NCI-H2196 (cell line): Measurements from ENCODE around the gene IL15RA.
A peak's percentile ranks its signal among the peaks of the same experiment; 100 is the strongest.

ENCODE experiments used
- DNase-seq: peaks from one replicate; lab custom pipeline; 2025; ENCODE audit not compliant: unreplicated experiment; lab: John Stamatoyannopoulos, UW

Gene IL15RA

DNA sequence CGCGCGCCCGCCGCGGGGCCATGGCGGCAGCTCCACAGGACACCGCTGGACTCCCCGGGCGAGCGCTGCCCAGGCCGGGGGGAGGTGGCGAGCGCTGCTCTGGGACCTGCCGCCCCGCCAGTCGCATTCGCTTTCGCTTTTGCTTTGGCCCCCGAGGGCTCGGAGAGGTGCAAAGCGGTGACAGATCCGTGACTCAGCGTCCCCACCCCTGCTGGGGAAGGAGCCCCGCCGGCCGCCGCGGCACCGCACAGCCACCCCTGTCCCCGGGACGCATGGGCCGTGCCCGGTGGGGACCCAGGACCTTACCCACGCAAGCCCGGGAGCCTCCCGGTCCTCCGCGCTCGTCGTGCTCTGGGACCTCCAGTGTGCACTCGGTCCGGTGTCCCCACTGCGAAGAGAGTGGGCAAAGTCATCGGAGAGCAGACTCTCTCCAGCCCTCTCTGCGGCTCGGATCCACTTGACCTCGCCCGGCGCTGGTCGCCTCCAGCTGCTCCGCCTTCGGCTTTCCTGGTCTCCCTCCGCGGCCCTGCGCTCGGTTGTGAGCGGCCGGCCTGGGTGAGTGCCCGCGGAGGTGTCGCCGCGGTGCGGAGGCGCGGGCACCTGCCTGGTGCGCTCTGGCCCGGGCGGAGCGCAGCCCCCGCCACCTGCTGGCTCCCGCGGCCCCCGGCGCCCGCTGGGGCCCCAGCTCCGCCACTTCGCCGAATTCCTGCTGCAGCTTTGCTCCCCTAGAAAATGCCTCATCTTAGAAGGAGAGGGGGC lies at the start of gene IL15RA:
Gene IL15RA (minus strand): TSS at position 73 of the 759 bp plus-strand sequence. CDS start 51 bp downstream, at position 22.
- DNase-seq: peak; percentile 29

- DNase-seq: no peak
These were observed 48.4 kb upstream of the IL15RA start for GRCh38 chr10:6025683-6026255.

- no peak for DNase-seq
These were observed 47.0 kb upstream of the IL15RA start for GRCh38 chr10:6024334-6024682.

- no peak for DNase-seq
These were observed 46.5 kb upstream of the IL15RA start for GRCh38 chr10:6023661-6024333.

GRCh38 chr10:6022660-6023059 lies 45.3 kb upstream of the IL15RA start:
- no peak for DNase-seq

GRCh38 chr10:6020826-6021225 lies 43.5 kb upstream of the IL15RA start:
- DNase-seq: no peak

DNA sequence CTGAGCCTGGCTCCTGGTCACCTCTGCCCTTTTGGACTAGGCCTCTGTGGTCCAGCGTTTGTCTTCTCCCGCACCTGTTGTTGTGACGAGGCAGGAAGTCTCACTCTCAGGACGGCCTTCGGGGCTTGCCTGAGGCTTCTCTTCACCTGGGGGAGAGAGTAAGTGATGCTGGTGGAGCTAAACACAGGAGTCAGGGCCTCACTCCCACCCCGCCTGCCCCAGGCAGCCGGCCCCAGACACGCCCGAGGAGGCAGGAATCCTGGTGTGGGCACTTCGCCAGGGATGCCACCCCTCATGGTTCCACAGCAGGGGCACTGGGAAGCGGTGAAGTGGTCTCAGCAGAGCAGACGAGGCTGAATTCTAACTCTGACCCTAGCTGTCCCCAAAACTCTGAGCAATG lies 42.5 kb upstream of the IL15RA start:
- no peak for DNase-seq

DNA sequence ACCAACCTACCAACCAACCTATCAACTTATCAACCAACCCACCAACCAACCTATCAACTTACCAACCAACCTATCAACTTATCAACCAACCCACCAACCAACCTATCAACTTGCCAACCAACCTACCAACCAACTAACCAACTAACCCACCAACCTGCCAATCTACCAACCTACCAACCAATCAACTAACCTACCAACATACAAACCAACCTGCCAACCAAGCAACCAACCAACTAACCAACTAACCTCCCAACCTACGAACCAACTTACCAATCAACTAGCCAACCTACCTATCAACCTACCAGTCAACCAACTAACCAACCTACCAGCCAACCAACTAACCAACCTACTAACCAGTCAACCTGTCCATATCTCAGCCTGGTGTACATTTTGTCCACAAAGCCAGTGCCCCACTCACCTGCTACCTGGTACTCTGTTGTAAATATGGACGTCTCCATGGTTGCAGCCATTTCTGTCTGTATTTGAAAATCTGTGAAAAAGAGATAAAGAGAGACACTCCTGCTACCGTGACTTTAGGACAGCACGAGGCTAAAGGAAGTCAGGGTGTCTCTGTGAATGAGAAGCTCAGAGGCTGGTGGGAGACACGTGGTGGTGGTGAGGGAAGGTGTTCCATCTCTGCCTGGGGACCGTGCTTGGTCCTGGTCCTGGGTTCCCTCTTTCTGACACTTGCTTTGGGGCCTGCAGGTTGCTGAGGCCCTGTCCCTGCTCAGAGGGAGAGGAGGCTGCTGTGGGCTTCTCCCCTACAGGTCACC lies 41.9 kb upstream of the IL15RA start:
- DNase-seq: no peak

- DNase-seq: no peak
These were observed 41.1 kb upstream of the IL15RA start for GRCh38 chr10:6018422-6018821.

GRCh38 chr10:6017781-6018354 lies 40.5 kb upstream of the IL15RA start:
- no peak for DNase-seq

DNA sequence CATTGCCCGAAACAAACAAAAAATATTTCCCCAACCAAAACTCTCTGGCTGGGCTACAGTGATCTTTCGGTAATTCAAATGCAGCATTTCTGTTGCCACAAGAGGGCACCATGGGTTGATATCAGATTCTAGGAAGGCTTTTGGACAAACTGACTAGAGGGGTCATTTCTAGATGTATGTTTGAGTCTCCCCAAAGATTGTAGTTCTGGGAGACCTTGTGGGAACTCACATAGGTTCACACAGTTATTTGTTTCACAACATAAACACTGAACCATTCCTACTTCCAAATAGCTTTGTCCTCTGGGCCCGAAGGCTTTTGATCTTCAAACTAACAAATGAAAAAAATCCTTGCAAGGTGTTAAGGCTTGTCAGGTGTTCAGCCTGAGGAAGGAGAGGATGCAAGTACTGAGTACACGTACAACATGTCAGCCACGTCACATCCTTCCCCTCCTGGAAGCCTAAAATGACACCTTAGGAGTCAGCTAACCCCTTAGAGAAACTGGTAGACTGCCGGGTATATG lies 37.0 kb upstream of the IL15RA start:
- DNase-seq: peak; percentile 1

- no peak for DNase-seq
These were observed 36.3 kb upstream of the IL15RA start for GRCh38 chr10:6013413-6014192.

DNA sequence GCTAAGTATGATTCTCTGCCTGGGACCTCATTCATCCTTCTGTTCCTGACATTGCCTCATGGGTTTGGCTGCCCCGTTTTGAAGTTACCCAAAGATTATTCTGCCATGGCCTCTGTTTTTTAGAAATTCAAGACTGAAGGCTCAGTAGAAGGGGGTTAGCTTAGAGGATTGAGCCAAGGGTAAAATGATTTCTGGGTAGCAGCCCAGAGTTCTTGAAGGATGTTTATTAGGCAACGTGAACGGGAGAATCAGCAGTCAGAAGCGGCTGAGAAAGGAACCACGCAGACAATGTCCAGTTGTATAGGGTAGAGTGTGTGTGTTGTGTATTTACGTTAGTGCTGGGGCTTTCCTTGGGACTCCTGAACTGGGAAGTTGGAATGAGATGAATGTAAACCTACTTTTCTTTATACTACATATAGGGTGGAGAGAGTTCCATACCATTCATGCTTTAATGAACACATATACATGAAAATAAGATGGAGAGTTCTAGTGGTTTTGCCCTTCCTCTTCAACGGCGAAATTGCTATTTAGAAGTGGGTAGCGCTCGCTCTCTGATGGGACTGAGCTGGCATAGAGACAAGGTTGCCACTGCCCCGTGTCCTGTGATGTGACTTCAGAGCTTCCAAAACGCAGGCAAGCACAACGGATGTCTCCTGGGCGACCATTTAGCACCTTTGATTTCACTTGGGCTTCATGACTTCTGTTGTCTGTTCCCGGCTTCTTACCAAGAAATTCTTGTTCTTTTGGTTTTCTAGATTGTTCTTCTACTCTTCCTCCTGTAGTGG lies 35.0 kb upstream of the IL15RA start:
- DNase-seq: no peak

DNA sequence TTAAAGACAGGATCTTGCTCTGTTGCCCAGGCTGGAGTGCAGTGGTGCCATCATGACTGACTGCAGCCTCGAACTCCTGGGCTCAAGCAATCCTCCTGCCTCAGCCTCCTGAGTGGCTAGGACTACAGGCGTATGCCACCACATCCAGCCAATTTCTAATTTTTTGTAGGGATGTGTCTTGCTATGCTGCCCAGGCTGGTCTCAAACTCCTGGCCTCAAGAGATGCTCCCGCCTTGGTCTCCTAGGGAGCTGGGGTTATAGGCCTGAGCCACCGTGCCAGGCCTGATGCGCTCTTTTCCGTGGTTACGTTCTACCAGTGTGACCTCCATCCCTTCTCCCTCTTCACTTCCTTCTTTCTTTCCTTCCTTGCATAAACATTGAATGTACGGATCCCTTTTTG lies 34.2 kb upstream of the IL15RA start:
- DNase-seq: no peak

GRCh38 chr10:6010569-6010968 lies 33.2 kb upstream of the IL15RA start:
- DNase-seq: no peak

GRCh38 chr10:6009961-6010360 lies 32.6 kb upstream of the IL15RA start:
- DNase-seq: no peak

DNA sequence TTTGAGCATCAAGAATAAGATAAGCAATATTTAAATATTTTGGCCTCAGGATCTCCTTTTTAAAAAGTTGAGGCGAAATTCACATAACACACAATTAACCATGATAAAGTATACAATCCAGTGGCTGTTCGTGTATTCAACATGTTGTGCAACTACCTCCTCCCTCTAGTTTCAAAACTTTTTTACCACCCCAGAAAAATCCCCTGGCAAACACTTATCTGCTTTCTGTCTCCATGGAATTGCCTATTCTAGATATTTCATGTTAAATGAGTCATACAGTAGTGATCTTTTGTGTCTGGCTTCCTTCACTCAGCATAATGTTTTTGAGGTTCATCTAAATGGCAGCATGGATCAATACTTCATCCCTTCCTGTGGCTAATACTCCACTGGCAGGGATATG lies 31.8 kb upstream of the IL15RA start:
- no peak for DNase-seq

GRCh38 chr10:6008497-6009142 lies 31.3 kb upstream of the IL15RA start:
- DNase-seq: no peak

DNA sequence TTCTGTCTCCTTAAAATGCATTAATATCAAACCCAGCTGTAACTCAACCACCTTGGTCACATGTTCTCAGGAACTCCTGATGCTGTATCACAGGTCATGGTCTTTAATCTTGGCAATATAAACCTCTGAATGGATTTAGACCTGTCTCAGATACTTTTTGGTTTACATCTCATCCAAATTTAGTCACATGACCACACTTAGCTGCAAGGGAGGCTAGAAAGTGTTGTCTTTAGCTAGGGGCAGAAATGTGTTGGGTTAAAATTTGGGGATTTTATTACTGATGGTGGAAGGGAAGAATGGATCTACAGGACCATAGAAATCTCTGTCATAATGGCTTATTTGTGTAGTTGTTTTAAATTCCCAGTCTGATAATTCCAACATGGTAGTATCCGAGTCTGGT lies 29.6 kb upstream of the IL15RA start:
- no peak for DNase-seq
